Measurements from ENCODE around the gene TAF1B.

TAF1B gene

GRCh38 chr2:9959262-9959661 lies 116.0 kb downstream of the TAF1B start:
- Histone ChIP-seq H3K27me3 (ENCODE audit: control insufficient read depth in 1 of 2, insufficient read depth in 2 of 2, low read length in 2 of 2) (peaks cover 0 to 4% of the 10 kb centered on the region in 2 donors), H3K27ac (ENCODE audit: low read depth, low read length) (no peak overlapping the region), H3K9me3 (ENCODE audit: control insufficient read depth in 1 of 2, low read length in 2 of 2) (no peaks in the 10 kb centered on the region), H3K36me3 (ENCODE audit: control insufficient read depth in 1 of 2, insufficient read depth in 2 of 2, low read length in 2 of 2) (no peaks in the 10 kb centered on the region), H3K4me1 (ENCODE audit: control insufficient read depth in 1 of 2, insufficient read depth in 2 of 2, low read length in 2 of 2) (peaks cover 2 to 5% of the 10 kb centered on the region in 2 donors), H3K9ac (ENCODE audit: low read depth in 1 of 2, low read length in 2 of 2) (no peak overlapping the region), H3K4me3 (ENCODE audit: low read depth in 1 of 2, low read length in 2 of 2) (no peak overlapping the region)

GRCh38 chr2:9961013-9961412 lies 117.7 kb downstream of the TAF1B start:
- Histone ChIP-seq H3K4me1 (ENCODE audit: control insufficient read depth in 1 of 2, insufficient read depth in 2 of 2, low read length in 2 of 2) (no peaks in the 10 kb centered on the region), H3K36me3 (ENCODE audit: control insufficient read depth in 1 of 2, insufficient read depth in 2 of 2, low read length in 2 of 2) (no peaks in the 10 kb centered on the region), H3K9ac (ENCODE audit: low read depth in 1 of 2, low read length in 2 of 2) (no peak overlapping the region), H3K27me3 (ENCODE audit: control insufficient read depth in 1 of 2, insufficient read depth in 2 of 2, low read length in 2 of 2) (no peaks in the 10 kb centered on the region), H3K27ac (ENCODE audit: low read depth, low read length) (no peak overlapping the region), H3K4me3 (ENCODE audit: low read depth in 1 of 2, low read length in 2 of 2) (no peak overlapping the region), H3K9me3 (ENCODE audit: control insufficient read depth in 1 of 2, low read length in 2 of 2) (no peaks in the 10 kb centered on the region)

GRCh38 chr2:9964334-9964980 lies 121.2 kb downstream of the TAF1B start:
- Histone ChIP-seq H3K36me3 (ENCODE audit: control insufficient read depth in 1 of 2, insufficient read depth in 2 of 2, low read length in 2 of 2) (no peaks in the 10 kb centered on the region), H3K4me1 (ENCODE audit: control insufficient read depth in 1 of 2, insufficient read depth in 2 of 2, low read length in 2 of 2) (no peaks in the 10 kb centered on the region), H3K9ac (ENCODE audit: low read depth in 1 of 2, low read length in 2 of 2) (no peak overlapping the region), H3K9me3 (ENCODE audit: control insufficient read depth in 1 of 2, low read length in 2 of 2) (no peaks in the 10 kb centered on the region), H3K27ac (ENCODE audit: low read depth, low read length) (no peak overlapping the region), H3K4me3 (ENCODE audit: low read depth in 1 of 2, low read length in 2 of 2) (no peak overlapping the region), H3K27me3 (ENCODE audit: control insufficient read depth in 1 of 2, insufficient read depth in 2 of 2, low read length in 2 of 2) (no peaks in the 10 kb centered on the region)

- Histone ChIP-seq H3K4me3 (ENCODE audit: low read depth in 1 of 2, low read length in 2 of 2) (no peak overlapping the region), H3K36me3 (ENCODE audit: control insufficient read depth in 1 of 2, insufficient read depth in 2 of 2, low read length in 2 of 2) (no peaks in the 10 kb centered on the region), H3K9me3 (ENCODE audit: control insufficient read depth in 1 of 2, low read length in 2 of 2) (no peaks in the 10 kb centered on the region), H3K4me1 (ENCODE audit: control insufficient read depth in 1 of 2, insufficient read depth in 2 of 2, low read length in 2 of 2) (no peaks in the 10 kb centered on the region), H3K27ac (ENCODE audit: low read depth, low read length) (no peak overlapping the region), H3K27me3 (ENCODE audit: control insufficient read depth in 1 of 2, insufficient read depth in 2 of 2, low read length in 2 of 2) (no peaks in the 10 kb centered on the region), H3K9ac (ENCODE audit: low read depth in 1 of 2, low read length in 2 of 2) (no peak overlapping the region)
These were observed 122.0 kb downstream of the TAF1B start for GRCh38 chr2:9965119-9965822.

- Histone ChIP-seq H3K9me3 (ENCODE audit: control insufficient read depth in 1 of 2, low read length in 2 of 2) (no peaks in the 10 kb centered on the region), H3K4me3 (ENCODE audit: low read depth in 1 of 2, low read length in 2 of 2) (no peak overlapping the region), H3K36me3 (ENCODE audit: control insufficient read depth in 1 of 2, insufficient read depth in 2 of 2, low read length in 2 of 2) (no peaks in the 10 kb centered on the region), H3K9ac (ENCODE audit: low read depth in 1 of 2, low read length in 2 of 2) (no peak overlapping the region), H3K4me1 (ENCODE audit: control insufficient read depth in 1 of 2, insufficient read depth in 2 of 2, low read length in 2 of 2) (no peaks in the 10 kb centered on the region), H3K27ac (ENCODE audit: low read depth, low read length) (no peak overlapping the region), H3K27me3 (ENCODE audit: control insufficient read depth in 1 of 2, insufficient read depth in 2 of 2, low read length in 2 of 2) (no peaks in the 10 kb centered on the region)
These were observed 123.3 kb downstream of the TAF1B start for GRCh38 chr2:9966491-9967022.

GRCh38 chr2:9967053-9967775 lies 123.9 kb downstream of the TAF1B start:
- Histone ChIP-seq H3K27ac (ENCODE audit: low read depth, low read length) (no peak overlapping the region), H3K36me3 (ENCODE audit: control insufficient read depth in 1 of 2, insufficient read depth in 2 of 2, low read length in 2 of 2) (no peaks in the 10 kb centered on the region), H3K4me1 (ENCODE audit: control insufficient read depth in 1 of 2, insufficient read depth in 2 of 2, low read length in 2 of 2) (no peaks in the 10 kb centered on the region), H3K9me3 (ENCODE audit: control insufficient read depth in 1 of 2, low read length in 2 of 2) (no peaks in the 10 kb centered on the region), H3K4me3 (ENCODE audit: low read depth in 1 of 2, low read length in 2 of 2) (no peak overlapping the region), H3K9ac (ENCODE audit: low read depth in 1 of 2, low read length in 2 of 2) (no peak overlapping the region), H3K27me3 (ENCODE audit: control insufficient read depth in 1 of 2, insufficient read depth in 2 of 2, low read length in 2 of 2) (no peaks in the 10 kb centered on the region)

GRCh38 chr2:9968553-9969497 lies 125.6 kb downstream of the TAF1B start:
- H3K9me3 ChIP-seq (ENCODE audit: control insufficient read depth in 1 of 2, low read length in 2 of 2): no peaks in the 10 kb centered on the region
- no peaks in the 10 kb centered on the region for H3K27me3 ChIP-seq (ENCODE audit: control insufficient read depth in 1 of 2, insufficient read depth in 2 of 2, low read length in 2 of 2)
- H3K9ac ChIP-seq (ENCODE audit: low read depth in 1 of 2, low read length in 2 of 2): no peak overlapping the region
- H3K4me3 ChIP-seq (ENCODE audit: low read depth in 1 of 2, low read length in 2 of 2): no peak overlapping the region
- H3K36me3 ChIP-seq (ENCODE audit: control insufficient read depth in 1 of 2, insufficient read depth in 2 of 2, low read length in 2 of 2): no peaks in the 10 kb centered on the region
- no peaks in the 10 kb centered on the region for H3K4me1 ChIP-seq (ENCODE audit: control insufficient read depth in 1 of 2, insufficient read depth in 2 of 2, low read length in 2 of 2)
- H3K27ac ChIP-seq (ENCODE audit: low read depth, low read length): no peak overlapping the region

GRCh38 chr2:9970200-9971044 lies 127.1 kb downstream of the TAF1B start:
- H3K9me3 ChIP-seq (ENCODE audit: control insufficient read depth in 1 of 2, low read length in 2 of 2): no peaks in the 10 kb centered on the region
- H3K4me3 ChIP-seq (ENCODE audit: low read depth in 1 of 2, low read length in 2 of 2): no peak overlapping the region
- H3K9ac ChIP-seq (ENCODE audit: low read depth in 1 of 2, low read length in 2 of 2): no peak overlapping the region
- no peaks in the 10 kb centered on the region for H3K4me1 ChIP-seq (ENCODE audit: control insufficient read depth in 1 of 2, insufficient read depth in 2 of 2, low read length in 2 of 2)
- no peak overlapping the region for H3K27ac ChIP-seq (ENCODE audit: low read depth, low read length)
- no peaks in the 10 kb centered on the region for H3K27me3 ChIP-seq (ENCODE audit: control insufficient read depth in 1 of 2, insufficient read depth in 2 of 2, low read length in 2 of 2)
- H3K36me3 ChIP-seq (ENCODE audit: control insufficient read depth in 1 of 2, insufficient read depth in 2 of 2, low read length in 2 of 2): no peaks in the 10 kb centered on the region

Measured in duodenal mucosa (tissue), 2 donors.